Aorta (tissue), 5 donors: ENCODE measurements around the gene ALPP. TPM values are rescaled to one million over a fixed set of nuclear protein-coding genes. Genes with fewer than 3 reads are reported as not detected.
"Not testable (repeated sequence)": the region's sequence is repeated elsewhere in the genome, so short reads cannot be mapped to it uniquely, and the experiment has no call there.

Experiments used
- ATAC-seq: fragments of 200-7000 bp; cut with Tn5 transposase; one replicate; pipeline ENCODE4 v1.9.1; 2022; ENCODE audit warnings: moderate library complexity; ENCODE audit not compliant: low FRiP score
- DNase-seq, 2 donors: peaks; one replicate each; pipeline ENCODE4 v3.0.0-alpha.2; 2020
- H3K27ac ChIP-seq, 2 donors: one replicate each; pipeline ENCODE4 v1.5.1; 2013; ENCODE audit warnings: low read length in 2 of 2, mild to moderate bottlenecking in 2 of 2, moderate library complexity in 2 of 2, control low read depth in 1 of 2, inconsistent platforms in 1 of 2, low read depth in 1 of 2
- H3K27me3 ChIP-seq, 2 donors: one replicate each; pipeline ENCODE4 v1.6.1; 2013; ENCODE audit warnings: control low read depth in 1 of 2, low read length in 1 of 2, mild to moderate bottlenecking in 1 of 2, moderate library complexity in 1 of 2; ENCODE audit not compliant: insufficient read depth in 2 of 2, control insufficient read depth in 1 of 2
- H3K36me3 ChIP-seq, 2 donors: one replicate each; pipeline ENCODE4 v1.6.1; 2013; ENCODE audit warnings: control low read depth in 1 of 2, low read length in 1 of 2, mild to moderate bottlenecking in 1 of 2; ENCODE audit not compliant: insufficient read depth in 2 of 2, control insufficient read depth in 1 of 2
- H3K4me1 ChIP-seq, 2 donors: one replicate each; pipeline ENCODE4 v1.6.1; 2013; ENCODE audit warnings: low read length in 2 of 2, control low read depth in 1 of 2, mild to moderate bottlenecking in 1 of 2, moderate library complexity in 1 of 2; ENCODE audit not compliant: insufficient read depth in 2 of 2, control insufficient read depth in 1 of 2
- H3K4me3 ChIP-seq, 2 donors: one replicate each; pipeline ENCODE4 v1.5.1; 2013; ENCODE audit warnings: low read length in 2 of 2, control low read depth in 1 of 2, mild to moderate bottlenecking in 1 of 2
- H3K9me3 ChIP-seq: one replicate; pipeline ENCODE4 v1.6.1; 2013; ENCODE audit warnings: mild to moderate bottlenecking, low read length; ENCODE audit not compliant: control insufficient read depth
- WGBS, 2 donors: extraction: QIAGEN DNeasy Blood & Tissue Kit; methylation state at CpG; one replicate each; pipeline ENCODE4 v1.1.7; 2013; 5-methylcytosine and 5-hydroxymethylcytosine counted together
- intact Hi-C, 2 donors: fragments of 100-400 bp; cut with DNase I; formaldehyde crosslinking; loops; one replicate each; pipeline versions ENCODE4 v1.14.2 to v1.15.0; 2022
- polyA plus RNA-seq, 2 donors: library from polyadenylated mRNA; stranded (reverse); fragments of 200-250 nt; gene quantifications; one replicate each; pipeline ENCODE4 v1.2.3, GENCODE V29; 2013
- total RNA-seq, 2 donors: library from RNA; stranded (reverse); fragmentation: NEBNext Ultra II Directional; extraction: Animal tissue kit (Norgen Biotek cat#: 25700); gene quantifications; one replicate each; pipeline ENCODE4 v1.2.1, GENCODE V29; 2021
- donor health status: healthy with polysubstance abuse.
- donor health status: Bipolar disorder and iron deficiency.
- donor health status: DM: no; HTN: no; CAD: no.
- donor health status: DM: no; HTN: no; CAD: no.
- donor health status: DM: yes; HTN: yes; CAD: no.

ALPP gene
- total and polyA plus RNA-seq, 4 donors: not detected

DNA sequence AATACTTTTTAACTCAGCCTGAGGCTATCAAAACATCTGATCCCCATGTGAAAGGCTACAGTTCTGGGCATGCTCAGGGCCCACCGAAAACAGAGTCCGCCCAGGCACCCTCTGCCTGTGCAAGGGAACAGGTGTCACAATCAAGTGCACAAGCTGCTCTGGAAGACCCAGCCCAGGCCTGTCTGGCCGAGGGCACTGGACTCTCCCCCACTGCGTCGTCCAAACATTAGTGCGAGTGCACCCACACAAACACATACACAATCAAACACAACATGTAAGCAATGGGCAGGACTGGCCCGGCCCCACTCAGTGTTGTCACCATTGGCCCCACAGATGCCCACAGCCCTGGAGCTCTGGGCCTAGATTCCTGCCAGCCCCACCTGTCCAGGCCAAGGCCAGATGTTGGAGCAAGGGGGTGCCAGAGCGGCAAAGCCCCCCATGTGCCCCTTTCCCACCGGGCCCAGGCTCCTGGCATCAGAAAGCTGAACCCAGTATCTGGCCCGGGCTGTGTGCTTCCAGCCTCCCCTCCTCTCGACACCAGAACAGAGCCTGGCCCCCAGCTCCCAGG, 27.5 kb downstream of the ALPP start:
- intact Hi-C loops: no loop called here
- no peak overlapping the region for H3K27ac ChIP-seq
- ATAC-seq (no peak), DNase-seq (no peak)
- WGBS, 2 donors: 90 to 91% methylated on average over 9 to 11 of the region's 11 CpGs
- H3K36me3 ChIP-seq: no peaks in the 10 kb centered on the region
- no peaks in the 10 kb centered on the region for H3K4me1 ChIP-seq
- H3K4me3 ChIP-seq: no peak overlapping the region
- no peaks in the 10 kb centered on the region for H3K9me3 ChIP-seq
- H3K27me3 ChIP-seq: no peaks in the 10 kb centered on the region

- ATAC-seq (no peak), DNase-seq (no peak)
- H3K4me3 ChIP-seq: no peak within 1 kb of the TSS
- H3K4me1 ChIP-seq: no peaks in the 10 kb centered on the region
- no peaks in the 10 kb centered on the region for H3K9me3 ChIP-seq
- WGBS, 2 donors: 87 to 88% methylated on average over 17 of the region's 17 CpGs
- H3K27me3 ChIP-seq: no peaks in the 10 kb centered on the region
- intact Hi-C loops: no loop called here
- H3K36me3 ChIP-seq: no peaks in the 10 kb centered on the region
- no peak within 1 kb of the TSS for H3K27ac ChIP-seq
These were observed 28.2 kb downstream of the ALPP start, which contains the start of gene ALPG for GRCh38 chr2:232406556-232407310. Gene ALPG, plus strand, starts transcription at chr2:232406844. Its CDS starts 51 bp downstream, at chr2:232406895.

GRCh38 chr2:232407428-232408150, 29.0 kb downstream of the ALPP start:
- intact Hi-C loops, H3K9me3 ChIP-seq, H3K4me1 ChIP-seq, H3K36me3 ChIP-seq, H3K27me3 ChIP-seq, H3K27ac ChIP-seq, H3K4me3 ChIP-seq, ATAC-seq, DNase-seq: not testable (repeated sequence)
- WGBS, 2 donors: 93 to 94% methylated on average over 27 to 30 of the region's 30 CpGs

DNA sequence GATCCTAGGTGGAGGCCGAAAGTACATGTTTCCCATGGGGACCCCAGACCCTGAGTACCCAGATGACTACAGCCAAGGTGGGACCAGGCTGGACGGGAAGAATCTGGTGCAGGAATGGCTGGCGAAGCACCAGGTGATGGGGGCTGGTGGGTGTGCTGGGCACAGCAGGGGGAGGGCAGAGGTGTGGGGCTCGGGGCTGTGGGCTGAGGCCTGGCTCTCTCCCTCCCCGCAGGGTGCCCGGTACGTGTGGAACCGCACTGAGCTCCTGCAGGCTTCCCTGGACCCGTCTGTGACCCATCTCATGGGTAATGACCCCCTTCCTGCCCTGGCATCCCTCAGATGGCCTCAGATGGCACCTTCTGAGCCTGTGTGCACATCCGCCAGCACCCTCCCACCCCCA, 29.7 kb downstream of the ALPP start:
- H3K27me3 ChIP-seq, H3K4me1 ChIP-seq, intact Hi-C loops, ATAC-seq, H3K4me3 ChIP-seq, DNase-seq, H3K36me3 ChIP-seq, H3K27ac ChIP-seq, H3K9me3 ChIP-seq: not testable (repeated sequence)
- WGBS, 2 donors: 88 to 91% methylated on average over 8 to 10 of the region's 10 CpGs

DNA sequence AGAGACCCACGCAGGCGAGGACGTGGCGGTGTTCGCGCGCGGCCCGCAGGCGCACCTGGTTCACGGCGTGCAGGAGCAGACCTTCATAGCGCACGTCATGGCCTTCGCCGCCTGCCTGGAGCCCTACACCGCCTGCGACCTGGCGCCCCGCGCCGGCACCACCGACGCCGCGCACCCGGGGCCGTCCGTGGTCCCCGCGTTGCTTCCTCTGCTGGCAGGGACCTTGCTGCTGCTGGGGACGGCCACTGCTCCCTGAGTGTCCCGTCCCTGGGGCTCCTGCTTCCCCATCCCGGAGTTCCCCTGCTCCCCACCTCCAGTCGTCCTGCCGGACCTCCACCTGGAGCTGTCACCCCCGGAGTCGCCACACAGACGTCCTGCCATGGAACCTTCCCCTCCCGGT, 31.1 kb downstream of the ALPP start:
- 40 to 58% methylated on average over 34 to 40 of the region's 40 CpGs for WGBS, 2 donors
- H3K9me3 ChIP-seq, H3K4me3 ChIP-seq, H3K36me3 ChIP-seq, H3K4me1 ChIP-seq, H3K27ac ChIP-seq, intact Hi-C loops, DNase-seq, H3K27me3 ChIP-seq: not testable (repeated sequence)
- peak; percentile 15 for ATAC-seq

- 81 to 89% methylated on average over 7 of the region's 7 CpGs for WGBS, 2 donors
- intact Hi-C loops: no loop called here
- Histone ChIP-seq H3K27ac (no peak overlapping the region), H3K4me1 (no peaks in the 10 kb centered on the region), H3K36me3 (no peaks in the 10 kb centered on the region), H3K4me3 (no peak overlapping the region), H3K9me3 (no peaks in the 10 kb centered on the region), H3K27me3 (no peaks in the 10 kb centered on the region)
- no peak for DNase-seq
- no peak for ATAC-seq
These were observed 31.8 kb downstream of the ALPP start for GRCh38 chr2:232410238-232410900.

DNA sequence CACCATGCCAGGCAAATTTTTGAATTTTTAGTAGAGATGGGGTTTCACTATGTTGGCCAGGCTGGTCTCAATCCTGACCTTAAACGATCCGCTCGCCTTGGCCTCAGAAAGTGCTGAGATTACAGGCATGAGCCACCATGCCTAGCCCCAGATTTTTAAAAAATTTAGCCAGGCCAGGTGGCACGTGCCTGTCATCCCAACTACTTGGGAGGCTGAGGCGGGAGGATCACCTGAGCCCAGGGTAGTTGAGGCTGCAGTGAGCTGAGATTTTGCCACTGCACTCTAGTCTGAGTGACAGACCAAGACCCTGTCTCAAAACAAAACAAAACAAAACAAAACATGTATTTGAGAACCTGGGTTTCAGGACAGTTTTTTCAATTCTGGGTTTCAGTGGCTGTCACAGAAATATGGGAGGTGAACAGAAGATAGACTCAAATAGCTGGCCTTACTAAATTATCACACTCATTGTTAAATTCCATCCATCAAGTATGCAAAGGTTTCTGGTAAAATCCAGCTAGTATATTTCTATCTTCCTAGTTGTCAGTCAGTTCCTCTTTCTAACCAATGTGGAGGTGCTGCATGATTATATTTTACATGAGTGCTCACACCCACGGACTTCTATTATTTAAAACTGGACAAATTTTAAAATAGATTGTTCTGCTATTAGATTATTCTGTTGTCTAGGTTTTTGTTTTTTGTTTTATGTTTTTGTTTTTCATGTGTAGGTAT, 33.5 kb downstream of the ALPP start:
- no peaks in the 10 kb centered on the region for H3K9me3 ChIP-seq
- no peak overlapping the region for H3K4me3 ChIP-seq
- no peak for DNase-seq
- no peaks in the 10 kb centered on the region for H3K36me3 ChIP-seq
- ATAC-seq: no peak
- no peaks in the 10 kb centered on the region for H3K27me3 ChIP-seq
- WGBS, 2 donors: 87% methylated on average over 6 of the region's 6 CpGs
- no peaks in the 10 kb centered on the region for H3K4me1 ChIP-seq
- H3K27ac ChIP-seq: no peak overlapping the region
- intact Hi-C loops: no loop called here

DNA sequence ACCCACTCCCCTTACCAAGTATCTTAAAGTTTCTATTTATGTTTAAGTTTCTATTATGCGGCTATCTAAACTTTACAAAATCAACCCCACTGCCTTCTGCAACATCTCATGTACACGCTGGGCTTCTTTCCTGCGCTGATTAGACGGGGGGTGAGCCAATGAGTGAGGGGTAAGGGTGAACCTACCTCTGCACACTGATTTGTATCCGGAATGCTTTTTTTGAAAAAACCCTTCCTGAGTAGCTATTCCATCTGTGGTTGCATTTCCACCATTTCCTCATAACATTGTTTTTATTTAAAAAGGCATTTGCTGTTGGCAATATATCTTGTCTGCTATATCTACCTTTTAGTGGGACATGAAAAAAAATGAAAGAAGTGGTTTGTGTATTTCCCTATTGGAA, 34.4 kb downstream of the ALPP start:
- Histone ChIP-seq H3K4me1 (no peaks in the 10 kb centered on the region), H3K27ac (no peak overlapping the region), H3K9me3 (no peaks in the 10 kb centered on the region), H3K36me3 (no peaks in the 10 kb centered on the region), H3K27me3 (no peaks in the 10 kb centered on the region), H3K4me3 (no peak overlapping the region)
- DNase-seq (no peak), ATAC-seq (no peak)
- intact Hi-C loops: no loop called here
- 66 to 67% methylated on average over 5 of the region's 5 CpGs for WGBS, 2 donors
